Measurements from ENCODE around the gene FGF6.

Gene FGF6

GRCh38 chr12:4446335-4446734, 720 bp upstream of the FGF6 start:
- no peak for DNase-seq

GRCh38 chr12:4444031-4444430, 1.6 kb downstream of the FGF6 start:
- DNase-seq = no peak

GRCh38 chr12:4443616-4444015, 2.0 kb downstream of the FGF6 start:
- DNase-seq = no peak

- peak; percentile 10 for DNase-seq
Measured at GRCh38 chr12:4441355-4442335, 4.0 kb downstream of the FGF6 start.

- no peak for DNase-seq
Measured at GRCh38 chr12:4440187-4440941, 5.3 kb downstream of the FGF6 start.

GRCh38 chr12:4439736-4440135, 5.9 kb downstream of the FGF6 start:
- no peak for DNase-seq

GRCh38 chr12:4438834-4439596, 6.6 kb downstream of the FGF6 start:
- no peak for DNase-seq

- DNase-seq = no peak
Measured at GRCh38 chr12:4435537-4435936, 10.1 kb downstream of the FGF6 start.

- DNase-seq = no peak
Measured at GRCh38 chr12:4434706-4435425, 10.7 kb downstream of the FGF6 start.

- no peak for DNase-seq
Measured at GRCh38 chr12:4434301-4434700, 11.3 kb downstream of the FGF6 start.

GRCh38 chr12:4433745-4434058, 11.9 kb downstream of the FGF6 start:
- no peak for DNase-seq

GRCh38 chr12:4432878-4433744, 12.5 kb downstream of the FGF6 start:
- DNase-seq = no peak

GRCh38 chr12:4431866-4432265, 13.7 kb downstream of the FGF6 start:
- no peak for DNase-seq

- DNase-seq = no peak
Measured at GRCh38 chr12:4431436-4431835, 14.2 kb downstream of the FGF6 start.

GRCh38 chr12:4424422-4424821, 21.2 kb downstream of the FGF6 start:
- DNase-seq = no peak

GRCh38 chr12:4423528-4424195, 22.0 kb downstream of the FGF6 start:
- no peak for DNase-seq

GRCh38 chr12:4422985-4423384, 22.6 kb downstream of the FGF6 start:
- DNase-seq = no peak

- peak; percentile 51 for DNase-seq
Measured at GRCh38 chr12:4421590-4422031, 24.0 kb downstream of the FGF6 start.

- DNase-seq = no peak
Measured at GRCh38 chr12:4420138-4420670, 25.4 kb downstream of the FGF6 start.

- DNase-seq = no peak
Measured at GRCh38 chr12:4418913-4419312, 26.7 kb downstream of the FGF6 start.

GRCh38 chr12:4417936-4418335, 27.7 kb downstream of the FGF6 start:
- no peak for DNase-seq

All from NCI-H1105 (cell line).